ENCODE results near the gene LCT.

DNA sequence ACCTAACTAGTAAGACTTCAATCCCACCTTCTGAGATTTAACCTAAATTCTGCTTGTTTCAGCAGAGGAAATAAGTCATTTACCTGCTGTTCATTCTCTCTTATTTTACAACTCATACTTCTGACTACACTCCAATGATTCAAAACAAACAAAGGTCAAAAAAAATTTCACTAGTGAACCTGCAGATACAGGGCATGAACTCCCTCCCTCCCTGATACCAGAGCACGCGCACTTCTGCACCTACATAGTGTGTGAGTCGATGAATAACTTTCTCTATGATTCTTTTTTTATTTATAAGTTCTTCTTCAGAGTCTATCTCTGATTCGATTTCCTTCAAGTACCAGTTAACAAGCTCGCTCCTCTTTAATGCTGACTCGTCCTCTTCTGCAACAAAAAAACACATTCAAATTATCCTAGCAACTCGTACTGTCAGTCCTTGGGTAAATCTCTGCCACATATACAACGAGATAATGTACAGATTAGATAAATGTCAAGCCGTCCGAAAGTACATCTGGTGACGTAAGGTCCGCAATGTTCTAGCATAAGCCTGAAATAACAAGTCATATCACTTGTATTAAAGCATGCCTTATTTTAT, 7.4 kb upstream of the LCT start:
- TF ChIP-seq, protein P1, sequence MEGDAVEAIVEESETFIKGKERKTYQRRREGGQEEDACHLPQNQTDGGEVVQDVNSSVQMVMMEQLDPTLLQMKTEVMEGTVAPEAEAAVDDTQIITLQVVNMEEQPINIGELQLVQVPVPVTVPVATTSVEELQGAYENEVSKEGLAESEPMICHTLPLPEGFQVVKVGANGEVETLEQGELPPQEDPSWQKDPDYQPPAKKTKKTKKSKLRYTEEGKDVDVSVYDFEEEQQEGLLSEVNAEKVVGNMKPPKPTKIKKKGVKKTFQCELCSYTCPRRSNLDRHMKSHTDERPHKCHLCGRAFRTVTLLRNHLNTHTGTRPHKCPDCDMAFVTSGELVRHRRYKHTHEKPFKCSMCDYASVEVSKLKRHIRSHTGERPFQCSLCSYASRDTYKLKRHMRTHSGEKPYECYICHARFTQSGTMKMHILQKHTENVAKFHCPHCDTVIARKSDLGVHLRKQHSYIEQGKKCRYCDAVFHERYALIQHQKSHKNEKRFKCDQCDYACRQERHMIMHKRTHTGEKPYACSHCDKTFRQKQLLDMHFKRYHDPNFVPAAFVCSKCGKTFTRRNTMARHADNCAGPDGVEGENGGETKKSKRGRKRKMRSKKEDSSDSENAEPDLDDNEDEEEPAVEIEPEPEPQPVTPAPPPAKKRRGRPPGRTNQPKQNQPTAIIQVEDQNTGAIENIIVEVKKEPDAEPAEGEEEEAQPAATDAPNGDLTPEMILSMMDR (conservative IDR thresholded peaks at IDR 0.05 in 1 of 2, IDR thresholded peaks at IDR 0.05 in 1 of 2; ENCODE audit: low read depth in 1 of 2, low read length in 2 of 2), result no peak
- TF ChIP-seq EZH2 (IDR thresholded peaks at IDR 0.05; ENCODE audit: low read length, missing control alignments), result no peak

All from fibroblast of lung (primary cell).